PFSK-1 (cell line): ENCODE results near the gene TNFSF11.

Experiments
- FOXP2 ChIP-seq: optimal IDR thresholded peaks from 2 replicates; pipeline ENCODE3; 2011; ENCODE audit warnings: borderline replicate concordance, control low read depth, inconsistent platforms; ENCODE audit not compliant: insufficient read depth; ENCODE audit errors: extremely low read length, extremely low read depth
- REST ChIP-seq, 2 experiments: IDR thresholded peaks; 2 replicates each; pipeline versions ENCODE4 v1.6.1 to v1.8.0; 2011 to 2012; ENCODE audit warnings: low read depth in 2 of 2, low read length in 2 of 2, control low read depth in 1 of 2, inconsistent platforms in 1 of 2, mild to moderate bottlenecking in 1 of 2, moderate library complexity in 1 of 2; ENCODE audit not compliant: insufficient read depth in 1 of 2
- TAF1 ChIP-seq: IDR thresholded peaks from 2 replicates; pipeline ENCODE4 v1.6.1; 2012; ENCODE audit warnings: low read length, control low read depth, borderline replicate concordance; ENCODE audit not compliant: insufficient read depth

GRCh38 chr13:42544246-42544926 is 29.6 kb upstream of the TNFSF11 start:
- TF ChIP-seq TAF1: no peak
- no peak for TF ChIP-seq REST (IDR thresholded peaks at IDR 0.05; ENCODE audit: insufficient read depth in 1 of 2, low read depth in 2 of 2, low read length in 2 of 2)
- TF ChIP-seq FOXP2: no peak
